Measurements from ENCODE around the gene RNF26. TPM values are rescaled to one million over a fixed set of nuclear protein-coding genes. Genes with fewer than 3 reads are reported as not detected.

The RNF26 gene
- polyA plus RNA-seq, 1 of the 3 experiments (the other 2 are of a cell fraction): 31.9 TPM

GRCh38 chr11:119334174-119334930, at the start of gene RNF26 (continued):
- TF ChIP-seq ZBTB33 (IDR thresholded peaks at IDR 0.05; ENCODE audit: borderline replicate concordance, low read depth) (no peak), USF2 (IDR thresholded peaks at IDR 0.05; ENCODE audit: borderline replicate concordance, low read depth, low read length) (no peak), MAX (IDR thresholded peaks at IDR 0.05; ENCODE audit: low read depth) (0 out of 2 replicates have a peak, but pooled peaks have one; percentile 24), JUND (IDR thresholded peaks at IDR 0.05) (no peak), PBX3 (IDR thresholded peaks at IDR 0.05) (peak; percentile 4; the same call in 1 of the 2 replicates), SMC3 (IDR thresholded peaks at IDR 0.05; ENCODE audit: low read depth, low read length) (no peak), FOXM1 (IDR thresholded peaks at IDR 0.05; ENCODE audit: low read depth) (peak; percentile 100), GATA2 (CRISPR knock-in tag; IDR thresholded peaks at IDR 0.05) (no peak), GABPA (IDR thresholded peaks at IDR 0.05; ENCODE audit: low read depth) (no peak), TAF1 (IDR thresholded peaks at IDR 0.05; ENCODE audit: borderline replicate concordance, low read depth, low read length) (peak; percentile 87)

- CTCF ChIA-PET: interaction anchor here (0.7 to 3.9 kb wide), 9 partner anchors 11 to 89 kb away, joined by 3 to 21 read pairs (median 4); partner anchors contain the start of gene CBL
- no peak overlapping the region for H2AFZ ChIP-seq (ENCODE audit: low read depth)
- no peak for TF ChIP-seq USF1 (IDR thresholded peaks at IDR 0.05; ENCODE audit: borderline replicate concordance, low read depth)
- TF ChIP-seq CHD2 (IDR thresholded peaks at IDR 0.05; ENCODE audit: low read length, partially characterized antibody): no peak
- H3K4me1 ChIP-seq (ENCODE audit: control insufficient read depth in 1 of 2, insufficient read depth in 2 of 2, low read depth in 1 of 2, low read length in 1 of 2): no peaks in the 10 kb centered on the region
- no peaks in the 10 kb centered on the region for H4K20me1 ChIP-seq (ENCODE audit: insufficient read depth)
- DNase-seq: no peak
- H3K9me2 ChIP-seq: no peaks in the 10 kb centered on the region
- no peak overlapping the region for H3K4me2 ChIP-seq
- no peak overlapping the region for H3K9ac ChIP-seq
- no peaks in the 10 kb centered on the region for H3K27me3 ChIP-seq (ENCODE audit: insufficient read depth)
- H3F3A ChIP-seq (replicated peaks; ENCODE audit: insufficient read depth): peaks cover 17% of the 10 kb centered on the region
- POLR2A ChIA-PET: no interaction called here
- H3K9me3 ChIP-seq: no peaks in the 10 kb centered on the region
- no peak overlapping the region for H3K4me3 ChIP-seq (ENCODE audit: low read depth in 2 of 2, low read length in 1 of 2)
- no peak overlapping the region for H3K27ac ChIP-seq (ENCODE audit: low read depth in 2 of 2, low read length in 1 of 2)
- H3K79me2 ChIP-seq (ENCODE audit: insufficient read depth): no peaks in the 10 kb centered on the region
- H3K36me3 ChIP-seq (replicated peaks in 1 of 2; ENCODE audit: control insufficient read depth in 1 of 2, insufficient read depth in 2 of 2, low read length in 1 of 2): peaks cover 39 to 54% of the 10 kb centered on the region in 2 experiments
- WGBS (ENCODE audit: low lambda C conversion rate): 93% methylated on average over 9 of the region's 9 CpGs
Measured at GRCh38 chr11:119285431-119285830, 48.9 kb upstream of the RNF26 start.
